HEK293 (cell line): ENCODE data around the gene CTSA.

Experiments
- CTCF ChIA-PET: fragments of 350-600 bp; formaldehyde crosslinking; extraction: SDS; loops from one replicate; lab custom pipeline; 2021; ENCODE audit warnings: antibody characterized with exemption; lab: Yijun Ruan, JAX
- POLR2A ChIA-PET: fragments of 300-600 bp; formaldehyde crosslinking; extraction: SDS; loops from one replicate; lab custom pipeline; 2020; ENCODE audit warnings: antibody characterized with exemption, inconsistent platforms; lab: Yijun Ruan, JAX
- H3K27ac ChIP-seq: fragments of 200-500 bp; sonication (Bioruptor generic); 2 replicates; pipeline ENCODE4 v1.5.1; 2014; ENCODE audit warnings: low read depth, low read length, control low read depth, inconsistent platforms; ENCODE audit errors: extremely low read depth
- H3K36me3 ChIP-seq, 2 experiments: fragments of 200-500 bp in 1 of 2; sonication (Bioruptor generic) in 1 of 2; 1 replicate in 1 of 2; 2 replicates in 1 of 2; pipeline ENCODE4 v1.5.1; 2014 to 2017; ENCODE audit warnings: inconsistent platforms in 2 of 2, low read length in 2 of 2; ENCODE audit not compliant: control insufficient read depth in 2 of 2, insufficient read depth in 1 of 2
- H3K4me1 ChIP-seq: fragments of 200-500 bp; sonication (Bioruptor generic); 2 replicates; pipeline ENCODE4 v1.5.1; 2014; ENCODE audit warnings: mild to moderate bottlenecking, low read length, inconsistent platforms; ENCODE audit not compliant: control insufficient read depth, insufficient read depth
- H3K4me3 ChIP-seq: 2 replicates; pipeline ENCODE4 v1.5.1; 2011; ENCODE audit warnings: low read depth, mild to moderate bottlenecking, control low read depth, low read length, moderate library complexity
- H3K9me3 ChIP-seq: fragments of 200-500 bp; sonication (Bioruptor generic); 2 replicates; pipeline ENCODE4 v1.5.1; 2014; ENCODE audit warnings: low read depth, low read length, inconsistent platforms; ENCODE audit not compliant: control insufficient read depth, insufficient read depth
- BCL11B ChIP-seq: fragments of 450-650 bp; formaldehyde crosslinking; IDR thresholded peaks from 2 replicates; pipeline ENCODE4 v1.5.1; 2016; ENCODE audit warnings: low read depth, missing biosample characterization, missing genetic modification characterization
- GLIS1 ChIP-seq: fragments of 450-650 bp; formaldehyde crosslinking; IDR thresholded peaks from 2 replicates; pipeline ENCODE4 v1.5.1; 2016; ENCODE audit warnings: missing biosample characterization, missing genetic modification characterization
- KLF8 ChIP-seq: fragments of 450-650 bp; formaldehyde crosslinking; IDR thresholded peaks from 2 replicates; pipeline ENCODE4 v1.5.1; 2016; ENCODE audit warnings: missing biosample characterization, missing genetic modification characterization
- MYNN ChIP-seq: fragments of 450-650 bp; formaldehyde crosslinking; IDR thresholded peaks from 2 replicates; pipeline ENCODE4 v1.5.1; 2016; ENCODE audit warnings: missing biosample characterization, missing genetic modification characterization, borderline replicate concordance
- SCRT2 ChIP-seq: fragments of 450-650 bp; formaldehyde crosslinking; IDR thresholded peaks from 2 replicates; pipeline ENCODE4 v1.5.1; 2016; ENCODE audit warnings: missing biosample characterization, missing genetic modification characterization
- ZBTB48 ChIP-seq: fragments of 450-650 bp; formaldehyde crosslinking; IDR thresholded peaks from 2 replicates; pipeline ENCODE4 v1.5.1; 2016; ENCODE audit warnings: missing biosample characterization, missing genetic modification characterization
- ZIC2 ChIP-seq: fragments of 450-650 bp; formaldehyde crosslinking; IDR thresholded peaks from 2 replicates; pipeline ENCODE4 v1.5.1; 2016; ENCODE audit warnings: missing biosample characterization, missing genetic modification characterization
- ZNF19 ChIP-seq: fragments of 450-650 bp; formaldehyde crosslinking; IDR thresholded peaks from 2 replicates; pipeline ENCODE4; 2016; ENCODE audit warnings: missing biosample characterization, missing genetic modification characterization, low read depth
- ZNF311 ChIP-seq: fragments of 450-650 bp; formaldehyde crosslinking; IDR thresholded peaks from 2 replicates; pipeline ENCODE4 v1.5.1; 2017; ENCODE audit warnings: missing biosample characterization, missing genetic modification characterization, borderline replicate concordance
- ZNF324 ChIP-seq: fragments of 450-650 bp; formaldehyde crosslinking; IDR thresholded peaks from 2 replicates; pipeline ENCODE4 v1.5.1; 2016; ENCODE audit warnings: missing biosample characterization, missing genetic modification characterization
- ZNF510 ChIP-seq: fragments of 450-650 bp; formaldehyde crosslinking; IDR thresholded peaks from 2 replicates; pipeline ENCODE4 v1.5.1; 2018; ENCODE audit warnings: mild to moderate bottlenecking, missing genetic modification characterization, missing biosample characterization; ENCODE audit not compliant: insufficient replicate concordance
- ZNF521 ChIP-seq: fragments of 450-650 bp; formaldehyde crosslinking; IDR thresholded peaks from 2 replicates; pipeline ENCODE4 v1.5.1; 2017; ENCODE audit warnings: missing biosample characterization, mild to moderate bottlenecking, missing genetic modification characterization
- ZNF558 ChIP-seq: fragments of 450-650 bp; formaldehyde crosslinking; IDR thresholded peaks from 2 replicates; pipeline ENCODE4 v1.5.1; 2016; ENCODE audit warnings: missing biosample characterization, missing genetic modification characterization
- ZNF560 ChIP-seq: fragments of 450-650 bp; formaldehyde crosslinking; IDR thresholded peaks from 2 replicates; pipeline ENCODE4 v1.5.1; 2017; ENCODE audit warnings: missing biosample characterization, missing genetic modification characterization, borderline replicate concordance
- ZNF600 ChIP-seq: fragments of 450-650 bp; formaldehyde crosslinking; IDR thresholded peaks from 2 replicates; pipeline ENCODE4 v1.5.1; 2016; ENCODE audit warnings: missing biosample characterization, missing genetic modification characterization
- ZNF624 ChIP-seq: fragments of 450-650 bp; formaldehyde crosslinking; IDR thresholded peaks from 2 replicates; pipeline ENCODE4 v1.5.1; 2017; ENCODE audit warnings: missing biosample characterization, missing genetic modification characterization
- ZNF629 ChIP-seq: fragments of 450-650 bp; formaldehyde crosslinking; IDR thresholded peaks from 2 replicates; pipeline ENCODE4 v1.5.1; 2017; ENCODE audit warnings: missing biosample characterization, missing genetic modification characterization
- ZNF837 ChIP-seq: fragments of 450-650 bp; formaldehyde crosslinking; IDR thresholded peaks from 2 replicates; pipeline ENCODE4 v1.5.1; 2016; ENCODE audit warnings: missing biosample characterization, missing genetic modification characterization
- TF ChIP-seq, protein P1 (sequence below): fragments of 450-650 bp; formaldehyde crosslinking; IDR thresholded peaks from 2 replicates; pipeline ENCODE4 v1.5.1; 2016; ENCODE audit warnings: missing biosample characterization, missing genetic modification characterization
- TF ChIP-seq, protein P2 (sequence below): fragments of 450-650 bp; formaldehyde crosslinking; IDR thresholded peaks from 2 replicates; pipeline ENCODE4 v1.5.1; 2016; ENCODE audit warnings: missing biosample characterization, missing genetic modification characterization
- TF ChIP-seq, protein P3 (sequence below): fragments of 450-650 bp; formaldehyde crosslinking; IDR thresholded peaks from 2 replicates; pipeline ENCODE4 v1.5.1; 2016; ENCODE audit warnings: missing biosample characterization, missing genetic modification characterization

Gene CTSA

DNA sequence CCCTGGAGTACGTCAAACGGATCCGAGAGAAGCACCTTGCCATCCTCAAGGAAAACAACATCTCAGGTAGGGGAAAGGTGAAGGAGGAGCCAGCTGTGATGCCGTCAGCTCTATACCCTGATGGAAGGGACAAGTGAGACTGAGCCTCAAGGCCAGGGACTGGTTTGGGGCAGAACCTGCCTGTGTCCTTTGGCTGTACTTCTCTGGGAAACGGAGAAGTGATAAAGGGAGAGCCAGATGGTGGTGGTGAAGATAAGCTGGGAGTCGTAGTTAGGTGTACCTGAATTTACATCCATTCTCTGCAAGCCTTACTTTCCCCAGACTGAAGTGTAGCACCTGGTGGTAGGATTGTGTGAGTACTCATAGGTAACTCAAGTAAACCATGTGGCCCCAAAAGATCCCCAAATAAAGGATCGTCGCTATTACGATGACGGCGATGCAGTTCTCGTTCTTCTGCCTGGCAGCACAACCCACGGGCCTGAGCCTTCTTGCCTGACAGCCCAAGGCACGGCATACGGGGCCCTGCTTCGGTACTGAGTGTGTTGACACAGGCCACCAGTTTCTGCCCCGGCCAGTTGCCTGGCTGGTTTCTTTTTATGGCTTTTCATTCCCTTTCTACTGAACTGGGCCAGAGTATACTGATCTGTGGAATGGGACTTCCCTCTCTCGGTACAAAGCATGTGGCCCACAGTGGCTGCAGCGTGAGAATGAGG is 54.0 kb downstream of the CTSA start:
- H3K36me3 ChIP-seq = peaks cover 6 to 88% of the 10 kb centered on the region in 2 experiments; a peak in 2 of 3 replicates
- no peak overlapping the region for H3K4me3 ChIP-seq
- CTCF ChIA-PET = interaction anchor here (0.6 to 0.7 kb wide), 2 partner anchors 17 to 146 kb away, joined by 3 to 4 read pairs; no protein-coding TSS in a partner anchor
- no peak overlapping the region for H3K27ac ChIP-seq
- H3K9me3 ChIP-seq = no peaks in the 10 kb centered on the region
- POLR2A ChIA-PET = interaction anchor here (0.8 to 2.2 kb wide), 2 partner anchors 9 to 11 kb away, joined by 3 to 18 read pairs; partner anchors contain the start of gene PCIF1
- H3K4me1 ChIP-seq = no peaks in the 10 kb centered on the region
- TF ChIP-seq ZNF558 (tag by site-specific recombination) (no peak), ZNF510 (tag by site-specific recombination) (no peak), MYNN (no peak), ZNF19 (tag by site-specific recombination) (no peak), ZNF560 (tag by site-specific recombination) (no peak), SCRT2 (tag by site-specific recombination) (no peak)
- TF ChIP-seq, protein P1, sequence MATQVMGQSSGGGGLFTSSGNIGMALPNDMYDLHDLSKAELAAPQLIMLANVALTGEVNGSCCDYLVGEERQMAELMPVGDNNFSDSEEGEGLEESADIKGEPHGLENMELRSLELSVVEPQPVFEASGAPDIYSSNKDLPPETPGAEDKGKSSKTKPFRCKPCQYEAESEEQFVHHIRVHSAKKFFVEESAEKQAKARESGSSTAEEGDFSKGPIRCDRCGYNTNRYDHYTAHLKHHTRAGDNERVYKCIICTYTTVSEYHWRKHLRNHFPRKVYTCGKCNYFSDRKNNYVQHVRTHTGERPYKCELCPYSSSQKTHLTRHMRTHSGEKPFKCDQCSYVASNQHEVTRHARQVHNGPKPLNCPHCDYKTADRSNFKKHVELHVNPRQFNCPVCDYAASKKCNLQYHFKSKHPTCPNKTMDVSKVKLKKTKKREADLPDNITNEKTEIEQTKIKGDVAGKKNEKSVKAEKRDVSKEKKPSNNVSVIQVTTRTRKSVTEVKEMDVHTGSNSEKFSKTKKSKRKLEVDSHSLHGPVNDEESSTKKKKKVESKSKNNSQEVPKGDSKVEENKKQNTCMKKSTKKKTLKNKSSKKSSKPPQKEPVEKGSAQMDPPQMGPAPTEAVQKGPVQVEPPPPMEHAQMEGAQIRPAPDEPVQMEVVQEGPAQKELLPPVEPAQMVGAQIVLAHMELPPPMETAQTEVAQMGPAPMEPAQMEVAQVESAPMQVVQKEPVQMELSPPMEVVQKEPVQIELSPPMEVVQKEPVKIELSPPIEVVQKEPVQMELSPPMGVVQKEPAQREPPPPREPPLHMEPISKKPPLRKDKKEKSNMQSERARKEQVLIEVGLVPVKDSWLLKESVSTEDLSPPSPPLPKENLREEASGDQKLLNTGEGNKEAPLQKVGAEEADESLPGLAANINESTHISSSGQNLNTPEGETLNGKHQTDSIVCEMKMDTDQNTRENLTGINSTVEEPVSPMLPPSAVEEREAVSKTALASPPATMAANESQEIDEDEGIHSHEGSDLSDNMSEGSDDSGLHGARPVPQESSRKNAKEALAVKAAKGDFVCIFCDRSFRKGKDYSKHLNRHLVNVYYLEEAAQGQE (tag by site-specific recombination) = no peak

DNA sequence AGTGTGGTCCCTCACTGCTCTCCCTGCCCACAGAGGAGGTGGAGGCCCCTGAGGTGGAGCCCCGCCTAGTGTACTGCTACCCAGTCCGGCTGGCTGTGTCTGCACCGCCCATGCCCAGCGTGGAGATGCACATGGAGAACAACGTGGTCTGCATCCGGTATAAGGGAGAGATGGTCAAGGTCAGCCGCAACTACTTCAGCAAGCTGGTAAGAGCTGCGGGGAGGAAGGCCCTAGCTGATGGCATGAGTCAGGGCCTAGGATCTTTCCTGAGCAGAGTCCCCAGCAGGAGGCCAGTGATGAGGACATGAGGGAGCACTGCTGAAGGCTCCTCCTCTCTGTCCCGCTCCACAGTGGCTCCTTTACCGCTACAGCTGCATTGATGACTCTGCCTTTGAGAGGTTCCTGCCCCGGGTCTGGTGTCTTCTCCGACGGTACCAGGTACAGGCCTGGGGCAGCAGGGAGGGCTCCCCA is 54.6 kb downstream of the CTSA start:
- Histone ChIP-seq H3K4me3 (no peak overlapping the region), H3K9me3 (no peaks in the 10 kb centered on the region), H3K36me3 (peaks cover 6 to 88% of the 10 kb centered on the region in 2 experiments; a peak in 2 of 3 replicates), H3K27ac (no peak overlapping the region), H3K4me1 (no peaks in the 10 kb centered on the region)
- POLR2A ChIA-PET = interaction anchor here (0.8 kb wide), 1 partner anchor 10 kb away, joined by 3 read pairs; no protein-coding TSS in a partner anchor
- TF ChIP-seq, protein P2, sequence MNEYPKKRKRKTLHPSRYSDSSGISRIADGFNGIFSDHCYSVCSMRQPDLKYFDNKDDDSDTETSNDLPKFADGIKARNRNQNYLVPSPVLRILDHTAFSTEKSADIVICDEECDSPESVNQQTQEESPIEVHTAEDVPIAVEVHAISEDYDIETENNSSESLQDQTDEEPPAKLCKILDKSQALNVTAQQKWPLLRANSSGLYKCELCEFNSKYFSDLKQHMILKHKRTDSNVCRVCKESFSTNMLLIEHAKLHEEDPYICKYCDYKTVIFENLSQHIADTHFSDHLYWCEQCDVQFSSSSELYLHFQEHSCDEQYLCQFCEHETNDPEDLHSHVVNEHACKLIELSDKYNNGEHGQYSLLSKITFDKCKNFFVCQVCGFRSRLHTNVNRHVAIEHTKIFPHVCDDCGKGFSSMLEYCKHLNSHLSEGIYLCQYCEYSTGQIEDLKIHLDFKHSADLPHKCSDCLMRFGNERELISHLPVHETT (tag by site-specific recombination) = no peak
- no peak for TF ChIP-seq ZNF311 (tag by site-specific recombination)
- no peak for TF ChIP-seq ZNF837 (tag by site-specific recombination)
- peak; percentile 34; the same call in 1 of the 2 replicates for TF ChIP-seq ZNF629
- TF ChIP-seq ZNF624 = no peak
- TF ChIP-seq, protein P3, sequence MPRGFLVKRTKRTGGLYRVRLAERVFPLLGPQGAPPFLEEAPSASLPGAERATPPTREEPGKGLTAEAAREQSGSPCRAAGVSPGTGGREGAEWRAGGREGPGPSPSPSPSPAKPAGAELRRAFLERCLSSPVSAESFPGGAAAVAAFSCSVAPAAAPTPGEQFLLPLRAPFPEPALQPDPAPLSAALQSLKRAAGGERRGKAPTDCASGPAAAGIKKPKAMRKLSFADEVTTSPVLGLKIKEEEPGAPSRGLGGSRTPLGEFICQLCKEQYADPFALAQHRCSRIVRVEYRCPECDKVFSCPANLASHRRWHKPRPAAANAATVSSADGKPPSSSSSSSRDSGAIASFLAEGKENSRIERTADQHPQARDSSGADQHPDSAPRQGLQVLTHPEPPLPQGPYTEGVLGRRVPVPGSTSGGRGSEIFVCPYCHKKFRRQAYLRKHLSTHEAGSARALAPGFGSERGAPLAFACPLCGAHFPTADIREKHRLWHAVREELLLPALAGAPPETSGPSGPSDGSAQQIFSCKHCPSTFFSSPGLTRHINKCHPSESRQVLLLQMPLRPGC (tag by site-specific recombination) = no peak
- TF ChIP-seq ZNF324 (tag by site-specific recombination) = no peak
- TF ChIP-seq ZIC2 (tag by site-specific recombination) = 0 out of 2 replicates have a peak, but pooled peaks have one; percentile 16
- TF ChIP-seq ZNF600 (tag by site-specific recombination) = peak; percentile 67
- TF ChIP-seq GLIS1 (tag by site-specific recombination) = peak; percentile 38; the same call in 1 of the 2 replicates
- TF ChIP-seq ZBTB48 (tag by site-specific recombination) = no peak
- TF ChIP-seq BCL11B (tag by site-specific recombination) = no peak
- TF ChIP-seq KLF8 (tag by site-specific recombination) = 0 out of 2 replicates have a peak, but pooled peaks have one; percentile 31
- no peak for TF ChIP-seq ZNF521
- CTCF ChIA-PET = no interaction called here
